MCF 10A (cell line): Measurements from ENCODE around the gene MB21D2. TPM values are rescaled to one million over a fixed set of nuclear protein-coding genes. Genes with fewer than 3 reads are reported as not detected.

ENCODE experiments used
- BruUV-seq: library from RNA; stranded (reverse); fragments of 400-500 nt; replicated peaks from 2 replicates; lab custom pipeline; 2021; lab: Mats Ljungman, UMichigan
- CTCF ChIA-PET: fragments of 300-600 bp; sonication (Branson Sonifier 250); formaldehyde crosslinking; extraction: SDS; loops from one replicate; lab custom pipeline; 2021; ENCODE audit warnings: antibody characterized with exemption, inconsistent platforms; lab: Yijun Ruan, JAX
- POLR2A ChIA-PET: fragments of 300-600, 350-650 bp; sonication (Branson Sonifier 250); formaldehyde crosslinking; extraction: SDS; loops from one replicate; lab custom pipeline; 2020; ENCODE audit warnings: antibody characterized with exemption, inconsistent platforms; lab: Yijun Ruan, JAX
- DNase-seq: peaks from one replicate; pipeline ENCODE4 v3.0.0-alpha.2; 2018; ENCODE audit not compliant: unreplicated experiment
- H3K27ac Mint-ChIP-seq: one replicate; pipeline ENCODE4 v1.8.0; 2022; ENCODE audit warnings: mild to moderate bottlenecking, low read depth, mixed read lengths; ENCODE audit not compliant: unreplicated experiment
- H3K27me3 Mint-ChIP-seq: one replicate; pipeline ENCODE4 v1.8.0; 2022; ENCODE audit warnings: mixed read lengths; ENCODE audit not compliant: insufficient read depth, unreplicated experiment
- H3K36me3 Mint-ChIP-seq: one replicate; pipeline ENCODE4 v1.8.0; 2022; ENCODE audit warnings: mild to moderate bottlenecking, moderate library complexity, mixed read lengths; ENCODE audit not compliant: insufficient read depth, unreplicated experiment
- H3K4me1 Mint-ChIP-seq: one replicate; pipeline ENCODE4 v1.8.0; 2022; ENCODE audit warnings: mixed read lengths; ENCODE audit not compliant: insufficient read depth, unreplicated experiment
- H3K4me3 Mint-ChIP-seq: one replicate; pipeline ENCODE4 v1.8.0; 2022; ENCODE audit warnings: mild to moderate bottlenecking, moderate library complexity, mixed read lengths; ENCODE audit not compliant: unreplicated experiment
- H3K9me3 Mint-ChIP-seq: one replicate; pipeline ENCODE4 v1.8.0; 2022; ENCODE audit warnings: mixed read lengths; ENCODE audit not compliant: unreplicated experiment
- CTCF ChIP-seq: fragments of 200-600 bp; IDR thresholded peaks from one replicate; pipeline ENCODE4 v1.8.0; 2022; ENCODE audit warnings: antibody characterized with exemption, mild to moderate bottlenecking; ENCODE audit not compliant: unreplicated experiment
- intact Hi-C: fragments of 100-400 bp; cut with micrococcal nuclease; formaldehyde crosslinking; loops from 2 replicates; pipeline ENCODE4 v1.14.1; 2022
- total RNA-seq: library from RNA; stranded (reverse); gene quantifications from 2 replicates; pipeline ENCODE4 v1.2.3, GENCODE V29; 2022

Gene MB21D2
- total RNA-seq, 1 experiment from 2014 or later = 4.4 TPM

GRCh38 chr3:192844486-192844765, 73.2 kb downstream of the MB21D2 start:
- no peak overlapping the region for H3K27ac Mint-ChIP-seq

GRCh38 chr3:192843723-192844485, 73.8 kb downstream of the MB21D2 start:
- Mint-ChIP-seq H3K27ac (no peak overlapping the region), H3K4me1 (peaks cover 5% of the 10 kb centered on the region), H3K9me3 (no peaks in the 10 kb centered on the region), H3K4me3 (no peak overlapping the region), H3K36me3 (no peaks in the 10 kb centered on the region), H3K27me3 (no peaks in the 10 kb centered on the region)
- intact Hi-C loops = no loop called here
- TF ChIP-seq CTCF = no peak
- DNase-seq = no peak
- BruUV-seq = no TSS peak
- ChIA-PET CTCF (interaction anchor here (0.6 to 1.6 kb wide), 3 partner anchors 26 to 176 kb away, joined by 3 to 4 read pairs (median 4); no protein-coding TSS in a partner anchor), POLR2A (no interaction called here)

More at GRCh38 chr3:192844486-192844765, 73.2 kb downstream of the MB21D2 start:
- intact Hi-C loops = no loop called here
- Mint-ChIP-seq H3K4me1 (peaks cover 5% of the 10 kb centered on the region), H3K27me3 (no peaks in the 10 kb centered on the region), H3K36me3 (no peaks in the 10 kb centered on the region), H3K4me3 (no peak overlapping the region), H3K9me3 (no peaks in the 10 kb centered on the region)
- no peak for TF ChIP-seq CTCF
- no TSS peak for BruUV-seq
- POLR2A ChIA-PET = no interaction called here
- no peak for DNase-seq
- CTCF ChIA-PET = interaction anchor here (0.6 to 0.8 kb wide), 3 partner anchors 25 to 1750 kb away, joined by 3 to 4 read pairs (median 3); no protein-coding TSS in a partner anchor

GRCh38 chr3:192843119-192843518, 74.5 kb downstream of the MB21D2 start:
- no peak for TF ChIP-seq CTCF
- H3K27me3 Mint-ChIP-seq = no peaks in the 10 kb centered on the region
- no peaks in the 10 kb centered on the region for H3K36me3 Mint-ChIP-seq
- CTCF ChIA-PET = interaction anchor here (0.5 to 1.7 kb wide), 3 partner anchors 30 to 207 kb away, joined by 3 to 4 read pairs (median 4); no protein-coding TSS in a partner anchor
- DNase-seq = no peak
- intact Hi-C loops = no loop called here
- peaks cover 5% of the 10 kb centered on the region for H3K4me1 Mint-ChIP-seq
- no peak overlapping the region for H3K27ac Mint-ChIP-seq
- POLR2A ChIA-PET = no interaction called here
- BruUV-seq = no TSS peak
- no peak overlapping the region for H3K4me3 Mint-ChIP-seq
- no peaks in the 10 kb centered on the region for H3K9me3 Mint-ChIP-seq

GRCh38 chr3:192842711-192843110, 74.9 kb downstream of the MB21D2 start:
- Mint-ChIP-seq H3K9me3 (no peaks in the 10 kb centered on the region), H3K4me3 (no peak overlapping the region), H3K4me1 (peaks cover 5% of the 10 kb centered on the region), H3K36me3 (no peaks in the 10 kb centered on the region), H3K27ac (no peak overlapping the region), H3K27me3 (no peaks in the 10 kb centered on the region)
- CTCF ChIA-PET = interaction anchor here (0.5 to 1.7 kb wide), 4 partner anchors 30 to 373 kb away, joined by 3 to 4 read pairs (median 4); no protein-coding TSS in a partner anchor
- POLR2A ChIA-PET = no interaction called here
- intact Hi-C loops = no loop called here
- TF ChIP-seq CTCF = no peak
- DNase-seq = no peak
- no TSS peak for BruUV-seq
